Keratinocyte (primary cell): ENCODE measurements around the gene COPZ1.

Experiments used
- CTCF ChIP-seq, 3 experiments: IDR thresholded peaks in 1 of 3; conservative IDR thresholded peaks in 1 of 3; optimal IDR thresholded peaks in 1 of 3; 2 replicates in 2 of 3; 3 replicates in 1 of 3; pipeline versions ENCODE3 to v1.5.1; 2011; ENCODE audit warnings: low read length in 3 of 3, mild to moderate bottlenecking in 3 of 3, moderate library complexity in 2 of 3, control low read depth in 1 of 3, inconsistent platforms in 1 of 3; ENCODE audit not compliant: insufficient read depth in 2 of 3; ENCODE audit errors: extremely low read depth in 1 of 3
- EZH2 ChIP-seq: IDR thresholded peaks from one replicate; pipeline ENCODE4 v1.6.1; 2012; ENCODE audit warnings: inconsistent platforms, mild to moderate bottlenecking, low read length, moderate library complexity

DNA sequence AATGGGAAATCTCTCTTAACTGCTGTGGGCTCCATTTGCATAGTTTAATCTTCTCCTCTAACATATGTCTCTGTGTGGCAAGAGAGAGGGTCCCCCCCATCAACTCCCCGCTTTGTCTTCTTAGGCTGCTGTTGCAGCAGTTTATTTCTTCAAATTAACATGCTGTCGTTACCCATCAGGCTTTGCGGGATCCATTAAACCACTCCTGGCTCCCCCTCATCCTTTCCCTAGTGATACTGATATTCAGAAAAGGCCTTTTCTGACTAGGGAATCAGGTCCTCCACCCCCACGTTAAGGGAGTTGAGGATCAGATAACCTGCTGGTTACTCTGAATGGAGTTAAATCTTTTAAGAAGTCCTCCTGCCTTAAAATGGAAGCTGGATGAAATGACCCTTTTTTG lies 24.1 kb downstream of the COPZ1 start:
- no peak for TF ChIP-seq CTCF (optimal IDR thresholded peaks at IDR 0.05 in 1 of 3, IDR thresholded peaks at IDR 0.05 in 1 of 3, conservative IDR thresholded peaks at IDR 0.05 in 1 of 3; ENCODE audit: extremely low read depth in 1 of 3, insufficient read depth in 2 of 3, low read length in 3 of 3)
- TF ChIP-seq EZH2, result no peak
